Measurements from ENCODE around the gene ARVCF.

Gene ARVCF

GRCh38 chr22:20053407-20054033, 36.9 kb upstream of the ARVCF start:
- no peak overlapping the region for H3K27ac ChIP-seq (ENCODE audit: poor library complexity, severe bottlenecking)
- no peak for TF ChIP-seq CTCF (IDR thresholded peaks at IDR 0.05; ENCODE audit: poor library complexity, severe bottlenecking)
- H3K9me3 ChIP-seq (ENCODE audit: severe bottlenecking) = no peaks in the 10 kb centered on the region
- no peaks in the 10 kb centered on the region for H3K27me3 ChIP-seq (ENCODE audit: insufficient read depth, poor library complexity, severe bottlenecking)
- no peaks in the 10 kb centered on the region for H3K4me1 ChIP-seq (ENCODE audit: insufficient read depth, poor library complexity, severe bottlenecking)
- no peak for DNase-seq (ENCODE audit: low spot score)
- H3K4me3 ChIP-seq (ENCODE audit: severe bottlenecking) = no peak overlapping the region
- ATAC-seq (ENCODE audit: low read depth) = no peak
- peaks cover 12% of the 10 kb centered on the region for H3K36me3 ChIP-seq (ENCODE audit: low read depth)

GRCh38 chr22:20052309-20053259, 36.0 kb upstream of the ARVCF start:
- DNase-seq (ENCODE audit: low spot score) = no peak

GRCh38 chr22:20051927-20052308, 35.3 kb upstream of the ARVCF start:
- Histone ChIP-seq H3K27ac (ENCODE audit: poor library complexity, severe bottlenecking) (no peak overlapping the region), H3K27me3 (ENCODE audit: insufficient read depth, poor library complexity, severe bottlenecking) (no peaks in the 10 kb centered on the region), H3K4me3 (ENCODE audit: severe bottlenecking) (no peak overlapping the region), H3K36me3 (ENCODE audit: low read depth) (peaks cover 18% of the 10 kb centered on the region), H3K4me1 (ENCODE audit: insufficient read depth, poor library complexity, severe bottlenecking) (no peaks in the 10 kb centered on the region), H3K9me3 (ENCODE audit: severe bottlenecking) (no peaks in the 10 kb centered on the region)
- no peak for TF ChIP-seq CTCF (IDR thresholded peaks at IDR 0.05; ENCODE audit: poor library complexity, severe bottlenecking)
- ATAC-seq (ENCODE audit: low read depth) (no peak), DNase-seq (ENCODE audit: low spot score) (no peak)

More at GRCh38 chr22:20052309-20053259, 36.0 kb upstream of the ARVCF start:
- no peak overlapping the region for H3K4me3 ChIP-seq (ENCODE audit: severe bottlenecking)
- no peak overlapping the region for H3K27ac ChIP-seq (ENCODE audit: poor library complexity, severe bottlenecking)
- TF ChIP-seq CTCF (IDR thresholded peaks at IDR 0.05; ENCODE audit: poor library complexity, severe bottlenecking) = no peak
- no peaks in the 10 kb centered on the region for H3K4me1 ChIP-seq (ENCODE audit: insufficient read depth, poor library complexity, severe bottlenecking)
- no peaks in the 10 kb centered on the region for H3K27me3 ChIP-seq (ENCODE audit: insufficient read depth, poor library complexity, severe bottlenecking)
- ATAC-seq (ENCODE audit: low read depth) = 0 out of 3 replicates have a peak, but pooled peaks have one; percentile 27
- no peaks in the 10 kb centered on the region for H3K9me3 ChIP-seq (ENCODE audit: severe bottlenecking)
- peaks cover 18% of the 10 kb centered on the region for H3K36me3 ChIP-seq (ENCODE audit: low read depth)

- Histone ChIP-seq H3K36me3 (ENCODE audit: low read depth) (peaks cover 18% of the 10 kb centered on the region), H3K27me3 (ENCODE audit: insufficient read depth, poor library complexity, severe bottlenecking) (no peaks in the 10 kb centered on the region), H3K4me3 (ENCODE audit: severe bottlenecking) (no peak overlapping the region), H3K9me3 (ENCODE audit: severe bottlenecking) (no peaks in the 10 kb centered on the region), H3K4me1 (ENCODE audit: insufficient read depth, poor library complexity, severe bottlenecking) (no peaks in the 10 kb centered on the region), H3K27ac (ENCODE audit: poor library complexity, severe bottlenecking) (no peak overlapping the region)
- no peak for TF ChIP-seq CTCF (IDR thresholded peaks at IDR 0.05; ENCODE audit: poor library complexity, severe bottlenecking)
- DNase-seq (ENCODE audit: low spot score) = no peak
- ATAC-seq (ENCODE audit: low read depth) = no peak
Measured at GRCh38 chr22:20046730-20047129, 30.1 kb upstream of the ARVCF start.

All from RWPE2 (cell line).